Tibial nerve (tissue), 4 donors: ENCODE results near the gene DDX10. TPM values are rescaled to one million over a fixed set of nuclear protein-coding genes. Genes with fewer than 3 reads are reported as not detected.

ENCODE experiments used
- DNase-seq, 2 donors: peaks; one replicate each; pipeline ENCODE4 v3.0.0-alpha.2; 2019; ENCODE audit warnings: low spot score in 2 of 2
- H3K27ac ChIP-seq, 4 donors: fragments of 200-600 bp; sonication (generic) in 3 of 4; one replicate each; pipeline ENCODE4 v1.5.1; 2017 to 2019; ENCODE audit warnings: mild to moderate bottlenecking in 1 of 4
- H3K27me3 ChIP-seq, 2 donors: fragments of 200-600 bp; sonication (generic) in 1 of 2; one replicate each; pipeline versions ENCODE4 v1.5.1 to v1.6.0; 2017 to 2019
- H3K36me3 ChIP-seq, 3 donors: fragments of 200-600 bp; sonication (generic); one replicate each; pipeline ENCODE4 v1.5.1; 2018 to 2019
- H3K4me1 ChIP-seq, 4 donors: fragments of 200-600 bp; sonication (generic) in 3 of 4; one replicate each; pipeline ENCODE4 v1.5.1; 2017 to 2019
- H3K4me3 ChIP-seq, 4 donors: fragments of 200-600 bp; sonication (generic) in 3 of 4; one replicate each; pipeline ENCODE4 v1.5.1; 2017 to 2019; ENCODE audit warnings: mild to moderate bottlenecking in 1 of 4, moderate library complexity in 1 of 4
- H3K9me3 ChIP-seq, 4 donors: fragments of 200-600 bp; sonication (generic) in 3 of 4; one replicate each; pipeline ENCODE4 v1.5.1; 2017 to 2019
- CTCF ChIP-seq, 5 experiments: fragments of 200-600 bp in 3 of 5; fragments of 450-650 bp in 2 of 5; sonication (generic) in 3 of 5; IDR thresholded peaks; one replicate each; pipeline ENCODE4 v1.5.1; 2016 to 2019; ENCODE audit warnings: antibody characterized with exemption in 5 of 5, mild to moderate bottlenecking in 3 of 5, moderate library complexity in 2 of 5
- EP300 ChIP-seq, 2 donors: sonication (generic); formaldehyde crosslinking; IDR thresholded peaks; one replicate each; pipeline ENCODE4 v1.6.1; 2017; ENCODE audit warnings: antibody characterized with exemption in 2 of 2, mild to moderate bottlenecking in 1 of 2
- POLR2A ChIP-seq, 2 donors: fragments of 450-650 bp; IDR thresholded peaks; one replicate each; pipeline ENCODE4 v1.6.1; 2017; ENCODE audit warnings: antibody characterized with exemption in 2 of 2, mild to moderate bottlenecking in 2 of 2, moderate library complexity in 2 of 2
- WGBS, 2 donors: methylation state at CpG; one replicate each; pipeline ENCODE4 v1.1.5; 2018; 5-methylcytosine and 5-hydroxymethylcytosine counted together
- total RNA-seq, 4 donors: library from RNA; depleted of rRNA; stranded (reverse); fragments of >200 nt; gene quantifications; one replicate each; pipeline ENCODE4 v1.1.0, GENCODE V29; 2016

Gene DDX10
- total RNA-seq, 4 donors from 2014 or later = 23.1 to 94.7 (median 31.6) TPM

DNA sequence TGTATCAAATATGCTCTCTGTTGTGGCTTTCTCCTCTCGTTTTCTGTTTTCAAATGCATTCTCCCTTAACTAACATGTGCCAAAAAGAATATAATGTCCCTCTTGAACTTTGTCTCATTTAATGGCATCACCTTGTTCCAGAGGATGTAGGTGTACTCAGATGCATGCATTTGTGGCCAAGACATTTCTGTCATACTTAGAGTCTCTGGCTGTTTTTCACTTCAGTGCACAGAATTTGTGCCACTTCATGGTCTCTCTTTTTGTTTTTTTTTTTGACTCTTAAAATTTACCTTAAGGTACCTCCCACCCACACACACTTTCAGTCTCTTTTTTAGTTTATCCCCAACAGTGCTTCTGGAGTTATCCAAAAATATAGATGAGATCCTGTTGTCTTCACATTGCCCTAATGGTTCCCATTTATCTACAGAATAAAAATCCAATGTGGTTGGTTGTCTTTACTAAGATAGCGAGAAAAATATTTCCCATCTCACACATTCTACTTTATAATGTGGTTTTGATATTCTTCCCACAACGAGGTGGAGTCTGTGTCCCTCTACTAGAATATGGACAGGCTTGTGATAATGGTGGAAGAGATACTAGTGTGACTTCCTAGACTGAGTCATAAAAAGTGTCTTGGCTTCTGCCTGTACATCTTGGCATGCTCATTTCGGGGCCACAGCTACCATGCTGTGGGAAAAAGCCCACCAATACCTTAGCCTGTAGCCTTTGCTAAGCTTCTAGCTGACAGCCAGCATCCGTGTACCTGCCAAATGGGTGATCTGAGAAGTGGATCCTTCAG, 125.8 kb downstream of the DDX10 start:
- 69 to 79% methylated on average over 5 of the region's 5 CpGs for WGBS, 2 donors
- H3K36me3 ChIP-seq = no peaks in the 10 kb centered on the region
- H3K9me3 ChIP-seq = no peaks in the 10 kb centered on the region
- no peak overlapping the region for H3K27ac ChIP-seq
- no peaks in the 10 kb centered on the region for H3K27me3 ChIP-seq
- DNase-seq = no peak
- H3K4me1 ChIP-seq = peaks cover 0 to 3% (median 0%) of the 10 kb centered on the region in 4 donors
- TF ChIP-seq CTCF (IDR thresholded peaks at IDR 0.05) = no peak
- no peak for TF ChIP-seq EP300 (IDR thresholded peaks at IDR 0.05)
- no peak for TF ChIP-seq POLR2A (IDR thresholded peaks at IDR 0.05)
- no peak overlapping the region for H3K4me3 ChIP-seq

- 84% methylated on average over 2 of the region's 2 CpGs for WGBS, 2 donors
- no peaks in the 10 kb centered on the region for H3K9me3 ChIP-seq
- H3K4me3 ChIP-seq = no peak overlapping the region
- H3K27ac ChIP-seq = no peak overlapping the region
- no peaks in the 10 kb centered on the region for H3K27me3 ChIP-seq
- DNase-seq = no peak
- H3K4me1 ChIP-seq = peaks cover 0 to 3% (median 0%) of the 10 kb centered on the region in 4 donors
- TF ChIP-seq CTCF (IDR thresholded peaks at IDR 0.05) = no peak
- no peak for TF ChIP-seq POLR2A (IDR thresholded peaks at IDR 0.05)
- TF ChIP-seq EP300 (IDR thresholded peaks at IDR 0.05) = no peak
- H3K36me3 ChIP-seq = no peaks in the 10 kb centered on the region
Measured at GRCh38 chr11:108793138-108793537, 128.3 kb downstream of the DDX10 start.

DNA sequence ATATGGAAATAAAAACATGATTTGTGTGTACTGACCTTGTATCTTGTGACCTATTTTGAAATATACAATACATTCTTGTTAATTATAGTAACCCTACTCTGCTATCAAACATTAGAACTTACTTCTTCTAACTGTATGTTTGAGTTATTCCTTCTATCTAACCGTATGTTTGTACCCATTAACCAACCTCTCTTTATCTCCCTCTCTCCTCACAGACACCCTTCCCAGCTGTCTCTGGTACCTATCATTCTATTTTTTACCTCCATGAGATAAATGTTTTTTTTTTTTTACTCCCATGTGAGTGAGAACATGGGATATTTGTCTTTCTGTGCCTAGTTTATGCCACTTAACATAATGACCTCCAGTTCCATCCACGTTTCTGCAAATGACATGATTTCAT, 128.7 kb downstream of the DDX10 start:
- no peak for TF ChIP-seq POLR2A (IDR thresholded peaks at IDR 0.05)
- TF ChIP-seq EP300 (IDR thresholded peaks at IDR 0.05) = no peak
- H3K27me3 ChIP-seq = no peaks in the 10 kb centered on the region
- 55 to 64% methylated on average over 2 of the region's 2 CpGs for WGBS, 2 donors

GRCh38 chr11:108796551-108796950, 131.7 kb downstream of the DDX10 start:
- TF ChIP-seq POLR2A (IDR thresholded peaks at IDR 0.05) (no peak), CTCF (IDR thresholded peaks at IDR 0.05) (no peak), EP300 (IDR thresholded peaks at IDR 0.05) (no peak)
- no peaks in the 10 kb centered on the region for H3K36me3 ChIP-seq
- DNase-seq = no peak
- H3K9me3 ChIP-seq = no peaks in the 10 kb centered on the region
- H3K27ac ChIP-seq = no peak overlapping the region
- no peaks in the 10 kb centered on the region for H3K27me3 ChIP-seq
- no peaks in the 10 kb centered on the region for H3K4me1 ChIP-seq
- WGBS, 2 donors = 76 to 82% methylated on average over 4 of the region's 4 CpGs
- no peak overlapping the region for H3K4me3 ChIP-seq

More for the DNA sequence above, 128.7 kb downstream of the DDX10 start:
- Histone ChIP-seq H3K4me1 (peaks cover 0 to 3% (median 0%) of the 10 kb centered on the region in 4 donors), H3K4me3 (no peak overlapping the region), H3K9me3 (no peaks in the 10 kb centered on the region), H3K36me3 (no peaks in the 10 kb centered on the region), H3K27ac (no peak overlapping the region)
- DNase-seq = no peak

- TF ChIP-seq CTCF (IDR thresholded peaks at IDR 0.05) (no peak), POLR2A (IDR thresholded peaks at IDR 0.05) (no peak), EP300 (IDR thresholded peaks at IDR 0.05) (no peak)
- no peak overlapping the region for H3K27ac ChIP-seq
- H3K4me1 ChIP-seq = peaks cover 0 to under 1% (median 0%) of the 10 kb centered on the region in 4 donors
- no peaks in the 10 kb centered on the region for H3K9me3 ChIP-seq
- no peak overlapping the region for H3K4me3 ChIP-seq
- H3K27me3 ChIP-seq = no peaks in the 10 kb centered on the region
- WGBS, 2 donors = 64 to 72% methylated on average over 4 of the region's 4 CpGs
- DNase-seq = no peak
- H3K36me3 ChIP-seq = no peaks in the 10 kb centered on the region
Measured at GRCh38 chr11:108797578-108798100, 132.8 kb downstream of the DDX10 start.
